Astrocyte of the cerebellum (primary cell): ENCODE measurements around the gene ARPC1A.
"Not testable (repeated sequence)": the region's sequence is repeated elsewhere in the genome, so short reads cannot be mapped to it uniquely, and the experiment has no call there.

ENCODE experiments used
- DNase-seq: peaks from one replicate; pipeline ENCODE4 v3.0.0-alpha.2; 2011; ENCODE audit warnings: low read depth
- H3K4me3 ChIP-seq: 2 replicates; pipeline ENCODE4 v1.5.1; 2011; ENCODE audit warnings: mild to moderate bottlenecking, low read depth, low read length, moderate library complexity
- CTCF ChIP-seq: IDR thresholded peaks from 2 replicates; pipeline ENCODE4 v1.5.1; 2012; ENCODE audit warnings: low read length, low read depth, moderate library complexity, mild to moderate bottlenecking; ENCODE audit errors: missing control alignments
- in situ Hi-C: cut with HindIII; loops from 2 replicates; pipeline ENCODE4 v1.10.0; 2017; ENCODE audit warnings: low sequenced_read_pairs

Gene ARPC1A

GRCh38 chr7:99357701-99358490, 32.2 kb downstream of the ARPC1A start:
- in situ Hi-C loops: no loop called here
- DNase-seq: no peak
- TF ChIP-seq CTCF: no peak
- H3K4me3 ChIP-seq: no peak overlapping the region

GRCh38 chr7:99358521-99358920, 32.8 kb downstream of the ARPC1A start:
- H3K4me3 ChIP-seq, in situ Hi-C loops, DNase-seq: not testable (repeated sequence)

GRCh38 chr7:99359465-99360154, 33.9 kb downstream of the ARPC1A start:
- no peak for TF ChIP-seq CTCF
- in situ Hi-C loops: no loop called here
- H3K4me3 ChIP-seq: no peak overlapping the region
- DNase-seq: no peak

GRCh38 chr7:99362801-99363200, 37.1 kb downstream of the ARPC1A start:
- H3K4me3 ChIP-seq: no peak overlapping the region
- in situ Hi-C loops: no loop called here
- peak; percentile 39 for DNase-seq
- TF ChIP-seq CTCF: no peak

- H3K4me3 ChIP-seq: no peak overlapping the region
- no peak for TF ChIP-seq CTCF
- DNase-seq: no peak
- in situ Hi-C loops: no loop called here
Measured at GRCh38 chr7:99363286-99363685, 37.6 kb downstream of the ARPC1A start.

GRCh38 chr7:99365318-99366141, 39.8 kb downstream of the ARPC1A start:
- in situ Hi-C loops: no loop called here
- no peak overlapping the region for H3K4me3 ChIP-seq
- no peak for DNase-seq
- TF ChIP-seq CTCF: peak; percentile 59
